Activated CD4-positive, alpha-beta T cell treated with anti-CD3 and anti-CD28 coated beads for 24 hours (primary cell): ENCODE data around the gene SLC27A2.
"Not testable (repeated sequence)": the region's sequence is repeated elsewhere in the genome, so short reads cannot be mapped to it uniquely, and the experiment has no call there.

Experiments
- DNase-seq, 2 donors: peaks; one replicate each; pipeline ENCODE4 v3.0.0-alpha.2; 2020; ENCODE audit warnings: low read depth in 2 of 2

SLC27A2 gene

DNA sequence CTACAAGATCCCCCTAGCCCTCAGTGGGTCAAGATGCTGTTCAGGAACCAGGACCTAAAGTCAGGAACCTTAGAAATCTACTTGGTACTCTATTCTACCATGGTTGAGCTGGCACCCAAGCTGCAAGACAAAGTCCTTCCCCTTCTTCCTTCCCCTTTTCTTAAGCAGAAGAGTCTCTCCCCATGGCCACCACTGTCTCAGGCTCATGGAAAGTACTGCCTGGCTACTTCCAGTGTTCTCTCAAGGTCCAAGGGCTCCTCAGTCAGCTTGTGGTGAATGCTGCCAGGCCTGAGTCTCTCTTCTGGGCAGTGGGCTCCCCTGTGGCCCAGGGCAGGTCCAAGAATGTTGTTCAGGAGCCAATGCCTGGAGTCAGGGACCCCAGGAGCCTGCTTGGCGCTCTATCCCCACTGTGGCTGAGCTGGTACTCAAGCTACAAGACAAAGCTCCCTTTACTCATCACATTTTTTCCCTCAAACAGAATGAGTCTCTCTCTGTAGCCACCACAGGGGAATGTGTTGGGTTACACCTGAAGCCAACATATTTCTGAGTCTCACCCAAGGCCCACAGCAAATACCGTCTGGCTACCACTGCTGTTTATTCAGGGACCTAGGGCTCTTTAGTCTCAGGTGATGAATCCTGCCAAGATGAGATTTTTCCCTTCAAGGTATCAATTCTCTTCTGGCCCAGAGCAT is 18.1 kb upstream of the SLC27A2 start:
- DNase-seq: no peak

DNA sequence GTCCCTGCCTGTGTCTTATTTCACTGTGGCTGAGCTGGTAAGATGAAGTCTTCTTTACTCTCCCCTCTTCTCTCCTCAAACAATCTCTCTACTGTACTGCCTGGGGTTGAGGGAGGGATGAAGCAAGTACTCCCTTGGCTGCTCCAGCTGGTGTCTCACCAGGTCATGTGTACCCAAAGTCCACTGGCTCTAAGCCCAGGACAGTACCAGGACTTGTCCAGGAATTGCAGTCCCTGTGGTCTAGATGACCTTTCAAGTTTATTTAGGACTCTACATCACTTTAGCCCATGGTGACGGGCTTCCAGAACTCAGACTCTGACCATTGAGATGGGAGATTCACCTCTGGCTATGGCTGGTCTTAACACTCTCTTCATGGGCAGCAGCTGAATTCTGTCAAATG is 17.5 kb upstream of the SLC27A2 start:
- DNase-seq: no peak

DNA sequence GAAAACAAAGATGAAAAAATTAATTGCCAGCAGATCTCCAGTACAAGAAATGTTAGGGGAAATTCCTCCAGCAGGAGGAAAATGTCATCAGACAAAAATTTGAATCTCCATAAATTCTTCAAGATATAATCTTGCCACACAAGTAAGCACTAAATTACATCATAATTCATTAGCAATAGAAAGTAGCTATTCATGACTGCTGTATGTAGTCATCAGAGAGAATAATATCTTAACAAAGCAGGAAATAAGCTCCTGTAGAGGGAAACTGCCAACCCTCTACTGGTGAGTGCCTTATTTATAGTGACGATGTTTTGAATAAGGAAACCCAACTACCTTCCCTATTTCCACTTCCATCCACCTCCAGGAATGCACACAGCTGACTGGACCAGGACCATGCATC is 15.8 kb upstream of the SLC27A2 start:
- DNase-seq: no peak

DNA sequence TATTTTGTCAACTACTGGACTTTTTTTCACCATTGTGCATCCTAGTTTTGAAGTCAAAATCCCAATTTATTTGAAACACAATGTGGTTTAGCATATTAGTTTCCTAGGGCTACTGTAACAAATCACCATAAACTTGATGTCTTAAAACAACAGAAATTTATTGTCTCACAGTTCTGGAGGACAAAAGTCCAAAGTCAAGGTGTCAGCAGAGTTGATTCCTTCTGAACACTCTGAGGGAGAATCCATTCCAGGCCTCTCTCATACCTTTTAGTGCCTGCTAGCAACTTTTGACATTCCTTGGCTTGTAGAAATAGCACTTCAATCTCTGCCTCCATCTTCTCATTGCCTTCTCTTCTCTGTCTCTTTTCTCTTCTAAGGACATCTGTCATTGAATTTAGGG is 14.9 kb upstream of the SLC27A2 start:
- no peak for DNase-seq

DNA sequence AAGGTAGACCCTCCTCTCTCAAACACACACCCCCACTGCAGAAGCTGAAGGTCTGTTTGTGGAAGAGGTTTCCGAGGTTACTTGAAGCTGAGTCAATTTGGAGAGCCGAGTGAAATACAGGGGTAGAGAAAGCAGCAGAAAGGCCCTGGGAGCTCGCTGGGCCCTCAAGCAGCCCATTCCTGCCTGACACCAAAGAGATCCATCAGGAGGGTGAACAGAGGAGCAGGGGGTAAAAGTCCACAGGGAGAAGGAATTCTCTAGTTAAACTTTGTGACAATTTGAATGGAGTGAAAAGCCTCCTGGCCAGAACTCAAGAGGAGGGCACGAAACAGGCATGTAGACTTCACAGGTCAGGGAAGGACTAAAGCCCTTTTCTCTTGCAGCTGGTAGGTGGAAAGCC is 13.6 kb upstream of the SLC27A2 start:
- no peak for DNase-seq

DNA sequence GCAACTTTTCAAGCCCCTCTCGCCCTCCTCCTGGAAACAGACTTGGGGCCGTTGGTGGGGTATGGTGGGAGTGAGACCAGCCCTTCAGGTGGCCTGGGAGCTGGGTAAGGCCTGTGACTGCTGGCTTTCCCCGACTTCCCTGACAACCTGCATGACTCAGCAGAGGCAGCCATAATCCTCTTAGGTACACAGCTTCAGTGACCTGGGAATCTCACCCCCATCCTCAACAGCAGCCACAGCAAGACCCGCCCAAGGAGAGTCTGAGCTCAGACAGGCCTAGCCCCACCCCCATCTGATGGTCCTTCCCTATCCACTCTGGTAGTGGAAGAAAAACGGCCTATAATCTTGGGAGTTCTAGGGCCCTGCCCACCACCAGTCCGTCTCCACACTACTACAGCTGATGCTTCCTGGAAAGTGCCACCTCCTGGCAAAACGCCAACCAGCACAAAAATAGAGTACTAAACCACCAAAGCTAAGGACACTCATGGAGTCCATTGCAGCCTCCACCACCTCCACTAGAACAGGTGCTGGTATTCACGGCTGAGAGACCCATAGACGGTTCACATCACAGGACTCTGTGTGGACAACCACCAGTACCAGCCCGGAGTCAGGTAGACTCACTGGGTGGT is 13.1 kb upstream of the SLC27A2 start:
- no peak for DNase-seq

DNA sequence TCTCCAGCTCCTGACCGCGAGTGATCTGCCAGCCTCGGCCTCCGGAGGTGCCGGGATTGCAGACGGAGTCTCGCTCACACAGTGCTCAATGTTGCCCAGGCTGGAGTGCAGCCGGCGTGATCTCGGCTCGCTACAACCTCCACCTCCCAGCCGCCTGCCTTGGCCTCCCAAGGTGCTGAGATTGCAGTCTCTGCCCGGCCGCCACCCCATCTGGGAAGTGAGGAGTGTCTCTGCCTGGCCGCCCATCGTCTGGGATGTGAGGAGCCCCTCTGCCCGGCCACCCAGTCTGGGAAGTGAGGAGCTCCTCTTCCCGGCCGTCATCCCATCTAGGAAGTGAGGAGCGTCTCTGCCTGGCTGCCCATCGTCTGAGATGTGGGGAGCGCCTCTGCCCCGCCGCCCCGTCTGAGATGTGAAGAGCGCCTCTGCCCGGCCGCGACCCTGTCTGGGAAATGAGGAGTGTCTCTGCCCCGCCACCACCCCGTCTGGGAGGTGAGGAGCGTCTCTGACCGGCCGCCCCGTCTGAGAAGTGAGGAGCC is 9.6 kb upstream of the SLC27A2 start:
- not testable (repeated sequence) for DNase-seq

DNA sequence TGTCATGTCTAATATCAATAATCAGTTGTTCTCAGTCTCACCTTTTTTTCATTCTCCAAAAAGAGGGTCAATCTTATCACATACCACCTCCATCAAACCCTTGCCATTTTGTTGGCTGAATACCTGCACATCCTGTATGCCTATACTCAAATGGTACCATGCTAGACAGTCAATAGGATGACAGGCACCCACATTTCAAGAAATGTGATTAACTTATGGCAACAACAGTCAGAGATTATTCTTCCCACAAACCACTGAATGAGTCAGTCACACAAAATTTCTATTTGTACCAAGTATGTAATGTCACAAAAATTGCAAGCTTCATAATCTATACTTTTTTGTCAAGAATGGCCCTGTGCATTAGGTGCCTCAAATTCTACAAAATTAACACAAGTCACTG is 5.1 kb upstream of the SLC27A2 start:
- no peak for DNase-seq

DNA sequence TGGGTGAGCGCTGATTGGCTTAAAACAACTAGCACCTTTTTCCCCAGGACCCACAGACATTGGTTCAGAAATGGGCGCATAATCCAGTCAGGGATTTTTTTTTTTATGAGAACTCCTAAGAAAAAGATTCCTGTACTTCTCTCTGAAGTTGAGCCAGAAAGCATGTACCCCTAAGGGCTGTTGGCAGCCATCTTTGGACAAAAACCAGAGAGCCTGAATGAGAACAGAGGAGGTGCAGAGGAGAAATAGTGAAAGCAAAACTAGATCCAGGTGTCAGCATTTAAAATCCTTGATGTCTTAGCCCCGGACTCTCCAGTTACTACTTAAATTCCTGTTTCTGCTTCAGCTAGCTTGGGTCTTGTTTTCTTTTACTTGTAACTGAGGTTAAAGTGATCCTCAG is 1.9 kb upstream of the SLC27A2 start:
- DNase-seq: no peak

DNA sequence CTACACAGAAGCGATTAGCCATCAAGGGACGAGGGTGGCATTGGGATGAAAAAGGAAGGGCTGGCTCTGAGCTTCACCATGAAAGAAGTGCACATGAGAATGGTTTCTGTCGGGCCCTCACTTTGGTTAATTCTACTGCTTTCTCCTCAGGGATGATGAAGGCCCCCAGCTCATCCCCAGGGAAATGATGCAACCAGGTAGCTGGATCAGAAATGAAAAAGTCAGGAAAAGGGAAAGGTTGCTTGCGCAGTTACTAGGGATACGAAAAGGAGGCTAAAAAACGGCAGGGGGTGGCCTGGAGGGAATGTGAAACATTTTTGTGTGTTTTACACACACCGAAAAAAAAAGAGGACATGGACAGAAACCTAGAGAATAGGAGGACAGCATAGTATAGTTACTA is 1.4 kb upstream of the SLC27A2 start:
- DNase-seq: no peak

DNA sequence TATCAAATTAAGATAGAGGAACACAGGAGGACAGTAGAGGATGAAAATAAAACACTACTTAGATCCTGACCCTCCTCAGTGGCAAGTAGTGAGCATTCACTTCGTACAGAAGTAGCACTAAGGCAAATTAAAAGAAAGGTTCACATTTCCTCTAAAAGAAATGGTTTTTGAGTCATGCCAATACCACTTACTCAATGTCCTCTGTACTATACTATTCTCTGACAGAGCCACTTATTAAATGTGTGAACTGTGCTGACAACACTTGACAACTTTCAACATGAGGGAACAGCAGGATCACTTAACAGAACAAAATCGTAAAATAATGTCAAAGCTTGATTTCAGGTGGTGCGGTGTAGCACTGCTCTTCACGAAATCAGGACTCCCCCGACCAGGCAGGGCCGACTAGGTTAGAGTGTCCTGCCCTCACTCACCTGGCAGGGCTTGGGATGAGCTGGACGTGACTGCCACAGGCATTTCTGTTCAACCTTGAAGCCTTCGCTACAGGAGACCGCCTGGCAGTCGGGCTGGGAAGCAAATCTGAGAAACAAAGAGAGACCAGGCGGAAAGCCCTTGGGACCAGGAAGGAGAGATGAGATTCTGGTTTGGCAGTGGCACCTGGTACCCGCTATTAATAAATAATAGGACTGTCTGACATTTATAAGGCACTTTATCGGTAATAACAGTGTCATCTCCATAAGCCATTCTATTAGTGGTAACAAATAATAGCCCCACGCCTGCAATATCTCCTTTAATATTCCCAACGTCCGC is 611 bp upstream of the SLC27A2 start:
- no peak for DNase-seq

DNA sequence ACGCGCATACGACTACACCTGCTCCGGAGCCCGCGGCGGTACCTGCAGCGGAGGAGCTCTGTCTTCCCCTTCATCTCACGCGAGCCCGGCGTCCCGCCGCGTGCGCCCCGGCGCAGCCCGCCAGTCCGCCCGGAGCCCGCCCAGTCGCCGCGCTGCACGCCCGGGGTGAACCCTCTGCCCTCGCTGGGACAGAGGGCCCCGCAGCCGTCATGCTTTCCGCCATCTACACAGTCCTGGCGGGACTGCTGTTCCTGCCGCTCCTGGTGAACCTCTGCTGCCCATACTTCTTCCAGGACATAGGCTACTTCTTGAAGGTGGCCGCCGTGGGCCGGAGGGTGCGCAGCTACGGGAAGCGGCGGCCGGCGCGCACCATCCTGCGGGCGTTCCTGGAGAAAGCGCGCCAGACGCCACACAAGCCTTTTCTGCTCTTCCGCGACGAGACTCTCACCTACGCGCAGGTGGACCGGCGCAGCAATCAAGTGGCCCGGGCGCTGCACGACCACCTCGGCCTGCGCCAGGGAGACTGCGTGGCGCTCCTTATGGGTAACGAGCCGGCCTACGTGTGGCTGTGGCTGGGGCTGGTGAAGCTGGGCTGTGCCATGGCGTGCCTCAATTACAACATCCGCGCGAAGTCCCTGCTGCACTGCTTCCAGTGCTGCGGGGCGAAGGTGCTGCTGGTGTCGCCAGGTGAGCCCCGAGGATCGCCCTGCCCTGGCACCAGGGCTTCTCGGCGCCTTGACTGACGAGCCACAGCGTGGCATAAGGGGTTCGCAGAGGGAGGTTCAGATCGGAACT is 420 bp downstream of the SLC27A2 start:
- DNase-seq: peak in 1 of 2 donors; percentile 25

DNA sequence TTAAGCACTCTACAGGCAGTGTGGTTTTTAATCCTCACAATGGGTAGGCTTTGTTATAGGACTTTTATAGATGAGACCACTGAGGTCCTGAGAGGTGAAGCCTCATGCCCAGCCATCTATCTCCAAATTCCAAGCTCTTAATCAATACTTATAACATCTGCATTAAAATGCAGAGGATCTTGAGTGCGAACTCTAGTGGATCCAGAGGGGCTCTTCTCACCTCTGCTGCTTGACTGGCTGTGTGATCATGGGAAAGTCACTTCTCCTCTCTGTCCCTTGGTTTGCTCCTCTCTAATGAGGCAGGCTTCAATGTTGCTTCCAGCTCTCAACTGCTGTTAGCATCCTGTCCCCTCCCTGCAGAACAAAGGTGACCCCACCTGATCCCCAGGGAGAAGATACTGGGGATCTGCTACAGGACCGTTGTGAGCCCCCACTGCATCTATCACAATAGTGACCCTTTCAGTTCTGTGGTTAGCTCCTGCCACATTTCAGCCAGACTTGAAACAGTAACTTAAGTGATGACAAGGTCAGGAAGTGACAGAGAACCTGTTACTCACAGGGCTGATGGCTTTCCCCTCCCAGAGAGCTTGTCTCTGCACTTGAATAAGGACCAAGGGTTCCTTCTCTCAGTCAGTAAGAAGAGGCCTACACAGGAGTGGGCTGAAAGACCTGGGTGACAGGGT is 1.3 kb downstream of the SLC27A2 start:
- DNase-seq: no peak

DNA sequence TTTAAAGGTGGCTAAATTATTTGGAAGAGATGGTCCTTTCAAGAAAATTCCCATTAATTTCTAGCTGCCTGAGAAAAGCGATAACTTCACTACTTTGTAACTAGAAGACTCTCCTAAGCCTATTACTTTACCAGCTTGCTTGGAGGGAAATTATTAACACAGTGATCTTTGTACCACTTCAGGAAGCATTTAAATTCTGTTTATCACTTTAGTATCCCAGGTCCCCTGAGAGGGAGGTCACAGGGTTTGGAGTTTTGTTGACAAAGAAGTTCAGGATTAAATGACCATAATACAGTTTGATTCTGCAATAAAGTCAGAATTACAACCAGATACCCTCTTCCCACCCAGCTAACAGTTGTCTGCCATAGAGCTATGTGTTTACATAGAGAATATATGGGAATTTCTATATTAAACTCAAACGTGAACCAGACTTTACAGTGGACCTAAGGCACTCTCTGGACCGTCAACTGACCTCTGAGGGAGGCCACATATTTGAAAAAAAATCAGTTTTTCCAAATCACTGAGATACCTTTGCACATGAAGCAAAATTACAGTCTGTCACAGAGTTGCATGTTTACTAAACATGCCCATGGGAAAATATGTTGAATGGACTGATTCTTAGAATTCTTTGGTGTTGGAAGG is 3.0 kb downstream of the SLC27A2 start:
- DNase-seq: no peak

DNA sequence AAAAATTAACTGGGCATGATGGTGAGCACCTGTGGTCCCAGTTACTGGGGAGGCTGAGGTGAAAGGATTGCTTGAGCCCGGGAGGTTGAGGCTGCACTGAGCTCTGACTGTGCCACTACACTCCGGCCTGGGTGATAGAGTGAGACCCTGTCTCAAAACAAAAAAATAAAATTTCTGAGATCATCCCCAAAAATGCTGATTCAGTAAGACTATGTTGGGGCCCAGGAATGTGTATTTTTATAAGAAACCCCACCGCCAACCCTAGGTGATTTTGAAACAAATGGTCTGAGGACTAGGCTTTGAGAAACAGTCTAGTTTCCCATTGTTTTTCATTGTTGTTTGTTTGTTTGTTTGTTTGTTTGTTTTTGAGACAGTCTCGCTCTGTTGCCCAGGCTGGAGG is 4.1 kb downstream of the SLC27A2 start:
- no peak for DNase-seq

DNA sequence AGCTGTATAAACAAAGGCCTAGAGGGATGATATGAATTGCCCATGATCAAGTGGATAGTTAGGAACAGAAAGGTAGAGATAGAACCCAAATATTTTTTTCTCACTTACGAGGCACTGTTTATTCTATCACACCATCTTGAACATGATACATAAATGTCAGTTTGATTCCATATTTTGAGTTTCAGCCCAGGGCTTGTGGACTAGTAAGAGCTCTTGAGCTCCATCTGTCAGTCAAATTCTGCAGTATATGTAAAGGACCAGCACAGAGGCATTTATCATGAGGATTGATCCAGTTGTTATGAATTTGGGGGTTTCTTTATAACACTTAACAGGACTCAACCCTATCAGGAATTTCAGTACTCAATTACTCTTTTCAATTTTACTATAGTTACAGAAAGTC is 4.8 kb downstream of the SLC27A2 start:
- no peak for DNase-seq

DNA sequence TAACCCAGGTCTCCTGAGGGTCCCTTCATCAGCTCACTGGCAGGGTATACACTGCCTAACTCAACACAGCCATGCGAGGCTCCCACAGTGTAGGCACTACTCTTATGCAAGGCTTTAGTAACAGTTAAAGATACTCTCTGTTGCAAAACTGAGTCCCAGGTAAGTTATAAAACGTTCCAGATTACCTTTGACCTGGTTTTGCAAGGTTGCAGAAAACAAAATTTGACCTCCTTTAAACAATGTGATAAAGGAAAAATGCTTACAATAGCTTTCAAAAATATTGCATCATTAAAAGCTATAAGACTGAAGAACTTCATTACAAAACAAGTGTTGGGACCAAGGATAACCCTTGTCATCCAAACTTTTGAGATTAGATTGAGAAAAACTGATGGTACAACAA is 5.5 kb downstream of the SLC27A2 start:
- no peak for DNase-seq

DNA sequence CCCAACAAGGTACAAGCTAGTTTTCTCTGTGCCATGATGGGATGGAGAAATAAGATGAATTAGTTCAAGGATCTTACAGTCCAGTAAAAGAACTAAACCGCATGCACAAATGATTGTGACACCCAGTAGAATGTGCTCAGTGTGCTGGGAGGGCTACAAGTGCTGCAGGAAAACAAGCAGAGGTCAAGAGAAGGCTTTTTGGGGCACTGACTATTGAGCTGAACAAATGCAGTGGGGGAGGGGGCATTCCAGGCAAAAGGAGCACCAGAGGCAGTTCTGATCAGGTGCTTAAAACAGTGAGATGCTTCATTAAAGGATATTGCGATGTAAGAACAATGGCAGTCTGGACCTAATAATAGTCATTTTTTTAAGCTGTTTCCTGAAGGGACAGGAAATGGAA is 6.0 kb downstream of the SLC27A2 start:
- no peak for DNase-seq

DNA sequence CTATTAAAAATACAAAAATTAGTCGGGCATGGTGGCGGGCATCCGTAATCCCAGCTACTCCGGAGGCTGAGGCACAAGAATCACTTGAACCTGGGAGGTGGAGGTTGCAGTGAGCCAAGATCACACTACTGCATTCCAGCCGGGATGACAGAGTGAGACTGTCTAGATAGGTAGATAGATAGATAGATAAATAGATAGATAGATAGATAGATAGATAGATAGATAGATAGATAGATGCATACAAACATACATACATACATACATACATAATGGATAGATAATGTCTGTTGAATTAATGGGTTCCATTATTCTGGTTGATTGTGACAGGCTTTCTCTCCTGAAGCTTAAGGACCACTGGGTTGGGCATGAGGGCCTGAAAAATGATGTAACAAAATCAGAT is 6.8 kb downstream of the SLC27A2 start:
- not testable (repeated sequence) for DNase-seq

DNA sequence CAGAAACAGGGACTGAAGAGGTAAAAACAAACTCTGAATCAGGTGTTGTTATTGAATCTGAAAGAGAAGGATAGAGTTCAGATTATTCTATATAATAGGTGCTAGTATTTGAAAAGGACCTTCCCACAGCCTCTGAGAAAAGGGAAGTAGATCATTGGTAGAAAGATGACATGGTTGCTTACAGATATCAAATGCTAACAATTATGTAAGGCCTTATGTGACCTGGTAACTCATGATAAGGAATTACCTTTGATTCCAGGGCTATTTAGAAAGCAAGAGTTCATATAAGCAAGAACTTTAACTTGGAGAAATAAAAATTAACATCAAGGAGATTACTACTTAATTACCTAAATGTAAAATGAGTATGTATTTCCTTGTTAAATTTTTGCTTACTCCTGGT is 7.6 kb downstream of the SLC27A2 start:
- no peak for DNase-seq

DNA sequence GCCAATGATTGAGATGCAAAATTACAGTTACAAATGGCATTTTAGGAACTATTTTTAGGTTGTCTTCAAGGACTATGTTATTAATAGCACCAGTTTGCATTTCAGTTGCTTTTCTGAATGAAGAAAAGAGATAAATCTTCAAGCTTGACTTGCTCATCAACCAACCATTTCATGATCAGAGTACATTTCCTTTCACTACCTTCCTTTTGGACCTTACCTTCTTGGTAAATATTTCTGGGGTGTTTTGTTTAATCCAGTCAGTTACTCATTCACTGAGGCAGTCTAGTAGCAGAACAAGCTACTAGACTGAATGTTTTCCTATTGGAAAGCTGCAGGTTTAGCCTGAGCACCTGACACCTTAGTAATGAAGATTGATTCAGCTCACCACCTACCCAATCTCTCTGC is 8.2 kb downstream of the SLC27A2 start:
- no peak for DNase-seq
